ENCODE data around the gene EEF1AKMT3.
A peak's percentile ranks its signal among the peaks of the same experiment; 100 is the strongest.

EEF1AKMT3 gene

GRCh38 chr12:57735198-57735855 lies 37.1 kb upstream of the EEF1AKMT3 start:
- no peak for DNase-seq (ENCODE audit: low read depth)

- no peak for DNase-seq (ENCODE audit: low read depth)
Measured at GRCh38 chr12:57735952-57736740, 36.3 kb upstream of the EEF1AKMT3 start.

DNA sequence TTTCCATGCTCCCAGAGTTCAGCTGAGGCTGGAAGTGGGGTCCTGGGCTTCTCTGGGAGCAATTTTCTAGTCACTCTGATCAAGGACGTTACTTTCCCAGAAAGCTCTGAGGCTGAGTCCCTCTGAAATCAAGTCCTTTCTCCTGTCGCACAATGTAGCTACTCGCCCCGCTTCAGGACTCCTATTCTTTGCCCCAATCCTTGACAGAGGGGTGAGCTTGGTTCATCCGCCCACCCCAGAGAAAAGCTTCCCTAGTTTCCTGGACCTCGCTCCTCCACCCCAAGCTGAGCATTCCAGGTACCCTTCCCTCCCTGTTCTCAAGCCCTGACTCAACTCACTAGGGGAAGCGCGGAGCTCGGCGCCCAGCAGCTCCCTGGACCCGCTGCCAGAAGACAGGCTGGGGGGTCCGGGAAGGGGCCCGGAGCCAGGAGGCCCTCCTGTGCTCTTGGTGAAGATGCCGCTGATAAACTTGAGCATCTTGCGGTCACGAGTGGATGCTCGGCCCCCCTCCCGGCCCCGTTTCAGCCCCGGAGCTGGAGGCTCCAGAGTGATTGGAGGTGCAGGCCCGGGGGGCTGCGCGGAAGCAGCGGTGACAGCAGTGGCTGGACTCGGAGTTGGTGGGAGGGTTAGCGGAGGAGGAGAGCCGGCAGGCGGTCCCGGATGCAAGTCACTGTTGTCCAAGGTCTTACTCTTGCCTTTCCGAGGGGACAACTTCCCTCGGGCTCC lies 35.5 kb upstream of the EEF1AKMT3 start:
- DNase-seq (ENCODE audit: low read depth), result no peak

- DNase-seq (ENCODE audit: low read depth), result no peak
Measured at GRCh38 chr12:57737467-57738460, 34.6 kb upstream of the EEF1AKMT3 start.

DNA sequence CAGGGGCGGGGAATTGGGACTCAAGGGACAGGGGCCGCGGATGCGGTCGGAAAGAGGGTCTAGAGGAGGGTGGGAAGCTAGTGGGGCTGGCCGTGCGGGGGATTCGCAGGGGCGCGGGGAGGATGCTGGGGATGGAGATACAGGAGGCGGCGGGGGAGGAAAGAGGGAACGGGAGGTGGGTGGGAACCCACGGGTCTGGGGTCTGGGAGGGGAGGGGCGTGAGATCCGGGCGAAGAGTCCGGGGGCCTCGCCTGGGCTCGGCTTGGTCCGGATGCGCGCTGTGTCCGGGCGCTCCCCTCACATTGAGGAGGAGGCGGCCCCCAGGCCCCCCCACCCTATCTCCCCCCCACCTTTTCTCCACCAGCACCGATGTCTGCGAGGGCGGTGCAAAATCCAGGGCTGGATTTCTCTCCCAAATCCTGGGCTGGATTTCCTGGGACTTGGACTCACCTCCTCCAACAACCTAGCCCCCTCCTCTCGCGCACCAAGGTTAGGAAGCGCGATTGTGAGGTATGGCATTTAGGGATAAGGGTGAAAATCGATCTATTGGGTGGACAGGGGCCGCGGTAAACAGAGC lies 33.7 kb upstream of the EEF1AKMT3 start, which contains the start of gene AGAP2:
AGAP2 (minus strand) TSS at position 82 of the 577 bp plus-strand sequence. CDS start 496 bp downstream, outside the sequence.
- DNase-seq (ENCODE audit: low read depth), result no peak

- DNase-seq (ENCODE audit: low read depth), result no peak
Measured at GRCh38 chr12:57739387-57739786, 33.0 kb upstream of the EEF1AKMT3 start.

DNA sequence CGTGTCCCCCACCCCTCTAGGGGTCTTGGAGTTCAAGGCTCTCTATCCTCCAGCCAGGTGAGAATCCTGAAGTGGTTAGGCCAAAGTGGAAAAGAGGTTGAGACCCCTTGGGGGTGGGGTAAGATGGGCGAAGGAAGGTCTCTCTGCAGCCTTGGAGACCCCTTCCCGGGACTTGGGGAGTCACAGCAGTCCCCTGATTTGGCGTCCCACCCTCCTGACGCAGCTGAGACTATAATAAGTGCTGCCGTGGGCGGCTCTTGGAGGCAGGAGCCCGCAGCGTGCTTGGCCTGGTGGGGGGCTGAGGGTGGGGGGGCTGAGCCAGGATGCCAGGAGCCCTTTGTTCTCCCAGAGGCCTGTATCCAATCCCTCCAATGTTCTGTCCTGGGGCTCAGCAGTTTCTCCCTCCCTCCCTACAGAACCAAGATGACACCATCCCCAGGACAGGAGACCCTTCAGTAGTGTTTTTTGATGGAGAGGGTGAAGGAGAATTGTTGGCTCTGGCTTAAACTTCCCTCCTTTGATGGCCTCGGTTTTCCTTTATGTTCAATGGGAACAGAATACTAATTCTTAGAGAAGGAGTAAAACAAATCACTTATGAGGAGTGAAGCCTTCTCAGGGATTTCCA lies 32.4 kb upstream of the EEF1AKMT3 start:
- no peak for DNase-seq (ENCODE audit: low read depth)

DNA sequence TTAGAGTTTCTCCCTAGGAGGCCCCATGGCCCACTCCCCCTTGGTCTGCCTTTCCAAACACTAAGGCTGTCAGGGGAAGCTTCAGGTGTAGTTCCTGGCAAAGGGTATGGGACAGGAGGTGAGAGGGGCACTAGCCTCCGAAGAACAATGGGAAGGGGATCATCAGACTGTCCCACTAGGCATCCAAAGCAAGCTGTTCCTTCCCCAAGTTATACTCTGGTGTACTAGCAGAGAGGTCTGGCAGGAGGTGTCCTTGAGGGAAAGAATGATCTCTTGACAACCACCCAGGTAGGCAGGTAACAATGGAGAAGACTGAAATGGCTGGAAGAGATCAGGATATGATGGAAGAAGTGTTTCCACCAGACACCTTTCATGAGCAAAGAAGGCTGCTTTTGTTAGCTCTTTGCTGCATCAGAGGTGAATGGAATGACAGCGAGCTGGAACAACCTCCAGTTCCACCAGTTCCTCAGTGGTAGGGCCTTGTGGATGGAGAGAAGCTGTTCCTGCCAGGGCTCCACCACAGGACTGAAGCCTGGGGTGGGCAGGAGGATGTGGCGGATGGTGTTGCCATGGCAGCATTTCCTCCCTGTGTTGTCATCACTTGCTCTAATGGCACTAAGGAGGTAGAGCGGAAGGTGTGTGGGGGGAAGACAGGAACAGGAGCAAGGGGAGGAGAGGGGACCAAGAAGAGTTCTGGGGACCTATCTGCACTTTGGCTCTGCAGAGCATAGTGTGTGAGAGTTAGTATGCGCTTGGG lies 31.6 kb upstream of the EEF1AKMT3 start:
- no peak for DNase-seq (ENCODE audit: low read depth)

GRCh38 chr12:57741413-57741789 lies 31.0 kb upstream of the EEF1AKMT3 start:
- DNase-seq (ENCODE audit: low read depth), result no peak

- DNase-seq (ENCODE audit: low read depth), result no peak
Measured at GRCh38 chr12:57741844-57742738, 30.3 kb upstream of the EEF1AKMT3 start.

DNA sequence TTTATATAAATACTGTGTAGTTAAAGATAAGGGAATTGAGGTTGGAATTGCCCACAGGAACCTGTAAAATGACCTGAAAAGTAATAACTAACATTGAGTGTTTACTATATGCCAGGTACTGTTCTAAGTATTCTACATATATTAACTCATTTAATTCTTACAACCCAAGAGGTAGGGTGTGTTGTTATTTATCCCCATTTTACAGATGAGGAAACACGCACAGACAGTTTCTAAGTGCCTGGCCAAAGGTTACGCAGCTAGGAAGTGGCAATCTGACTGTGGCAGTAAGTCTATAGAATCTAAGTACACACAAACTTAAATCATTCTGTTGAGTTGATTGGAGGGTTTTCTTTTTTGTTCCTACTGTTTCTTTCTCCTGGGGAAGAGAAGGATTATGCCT lies 28.6 kb upstream of the EEF1AKMT3 start:
- DNase-seq (ENCODE audit: low read depth), result no peak

- DNase-seq (ENCODE audit: low read depth), result peak; percentile 79
Measured at GRCh38 chr12:57744194-57744776, 28.1 kb upstream of the EEF1AKMT3 start.

- peak; percentile 99 for DNase-seq (ENCODE audit: low read depth)
Measured at GRCh38 chr12:57744777-57745484, 27.5 kb upstream of the EEF1AKMT3 start, which contains the start of gene TSPAN31. Gene TSPAN31 (plus strand): TSS chr12:57745039. CDS start chr12:57745155, 116 bp downstream.

DNA sequence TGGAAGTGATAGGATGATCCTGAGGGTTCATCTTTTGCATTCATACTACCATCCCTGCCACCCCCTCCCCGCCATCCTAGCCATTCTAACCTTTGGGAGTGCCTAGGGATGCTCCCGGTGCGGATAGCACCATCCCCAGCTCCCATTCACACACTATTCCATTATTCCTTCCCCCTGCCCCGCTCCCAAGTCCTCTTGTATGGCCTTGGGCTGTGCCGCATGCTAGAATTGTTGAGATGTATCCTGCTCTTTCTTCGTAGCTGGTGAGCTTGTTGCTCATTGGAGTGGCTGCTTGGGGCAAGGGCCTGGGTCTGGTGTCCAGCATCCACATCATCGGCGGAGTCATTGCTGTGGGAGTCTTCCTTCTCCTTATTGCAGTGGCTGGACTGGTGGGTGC lies 26.9 kb upstream of the EEF1AKMT3 start:
- DNase-seq (ENCODE audit: low read depth), result no peak

- no peak for DNase-seq (ENCODE audit: low read depth)
Measured at GRCh38 chr12:57746025-57746424, 26.4 kb upstream of the EEF1AKMT3 start.

GRCh38 chr12:57749061-57749460 lies 23.4 kb upstream of the EEF1AKMT3 start:
- DNase-seq (ENCODE audit: low read depth), result no peak

- DNase-seq (ENCODE audit: low read depth), result no peak
Measured at GRCh38 chr12:57750561-57751431, 21.6 kb upstream of the EEF1AKMT3 start.
